T47D (cell line): ENCODE results near the gene SETSIP.
A peak's percentile ranks its signal among the peaks of the same experiment; 100 is the strongest.
"Not testable (repeated sequence)": the region's sequence is repeated elsewhere in the genome, so short reads cannot be mapped to it uniquely, and the experiment has no call there.

Experiments used
- DNase-seq, 2 experiments: peaks; one replicate each; pipeline versions ENCODE4 v3.0.0 to v3.0.0-alpha.2; 2011 to 2012; ENCODE audit warnings: low read depth in 1 of 2, low spot score in 1 of 2
- JUND ChIP-seq: IDR thresholded peaks from 2 replicates; pipeline ENCODE4 v1.6.1; 2012; ENCODE audit warnings: low read depth
- in situ Hi-C: cut with HindIII; loops from 2 replicates; pipeline ENCODE4 v1.10.0; 2016; ENCODE audit warnings: low sequenced_read_pairs, low pct_unique_long_range_greater_than_20kb

SETSIP gene

DNA sequence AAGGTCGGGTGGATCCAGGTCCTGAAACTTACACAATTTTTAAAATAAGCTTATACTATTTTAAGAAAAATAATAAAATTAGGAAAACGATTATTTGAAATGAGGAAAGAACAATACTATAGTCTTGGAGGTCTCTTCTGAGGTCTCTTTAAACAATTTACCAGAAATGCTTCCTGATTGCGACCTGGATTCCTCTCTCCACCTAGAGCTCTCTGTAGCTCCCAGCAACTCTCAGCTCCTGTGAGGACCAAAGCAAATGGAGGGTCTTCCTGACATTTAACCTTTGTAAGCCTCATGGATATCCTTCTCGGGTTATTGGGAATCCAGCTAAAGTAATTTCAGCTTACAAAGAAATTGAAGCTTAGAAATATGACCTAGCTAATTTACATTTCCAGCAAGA is 5.8 kb upstream of the SETSIP start:
- in situ Hi-C loops: no loop called here
- DNase-seq: no peak

DNA sequence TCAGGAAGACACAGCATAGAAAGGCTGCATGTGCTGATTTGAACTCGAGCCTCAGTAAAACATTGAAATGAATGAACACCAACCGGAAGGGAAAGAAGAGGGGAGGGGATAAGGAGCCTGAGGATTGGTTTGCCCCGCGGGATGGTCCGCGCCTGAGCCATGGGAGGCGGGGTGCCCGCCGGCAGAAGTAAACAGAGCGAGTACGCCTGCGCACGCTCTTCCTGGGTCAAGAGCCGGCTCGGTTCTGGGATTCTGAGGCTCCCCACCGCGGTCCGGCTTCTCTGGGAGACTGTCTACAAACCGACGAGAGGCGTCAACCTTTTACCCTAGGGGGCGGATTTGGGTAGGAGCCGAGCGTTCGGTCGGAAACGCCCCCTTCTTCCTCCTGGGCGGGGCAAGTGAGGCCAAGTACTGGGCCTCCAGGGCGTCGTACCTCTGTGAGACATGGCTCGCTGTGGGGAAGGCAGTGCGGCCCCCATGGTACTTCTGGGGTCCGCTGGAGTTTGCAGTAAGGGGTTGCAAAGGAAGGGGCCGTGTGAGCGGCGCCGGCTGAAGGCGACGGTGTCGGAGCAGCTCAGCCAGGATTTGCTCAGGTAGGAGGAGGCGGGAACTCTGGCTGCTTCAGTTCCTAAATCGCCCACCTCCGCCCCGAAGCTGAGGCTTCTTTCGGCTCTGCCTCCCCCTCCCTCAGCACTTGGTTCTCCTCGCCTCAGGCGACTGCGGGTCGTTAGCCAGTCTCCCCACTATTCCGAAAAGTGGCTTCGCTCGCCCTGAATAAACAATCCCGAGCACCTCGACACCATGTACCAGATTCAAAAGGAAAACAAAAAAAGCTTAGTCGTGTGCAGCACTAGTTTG is 5.1 kb upstream of the SETSIP start, which contains the start of gene BTBD8:
TSS of gene BTBD8 (plus strand) at position 218 of the 858 bp plus-strand sequence. CDS start at position 445, 227 bp downstream.
- in situ Hi-C loops: no loop called here
- no peak for TF ChIP-seq JUND
- peak; percentile 40 to 81 for DNase-seq

More for the DNA sequence above, 5.8 kb upstream of the SETSIP start:
- TF ChIP-seq JUND: no peak

GRCh38 chr1:92079441-92079840 is 4.2 kb upstream of the SETSIP start:
- in situ Hi-C loops: no loop called here
- no peak for DNase-seq
- TF ChIP-seq JUND: no peak

DNA sequence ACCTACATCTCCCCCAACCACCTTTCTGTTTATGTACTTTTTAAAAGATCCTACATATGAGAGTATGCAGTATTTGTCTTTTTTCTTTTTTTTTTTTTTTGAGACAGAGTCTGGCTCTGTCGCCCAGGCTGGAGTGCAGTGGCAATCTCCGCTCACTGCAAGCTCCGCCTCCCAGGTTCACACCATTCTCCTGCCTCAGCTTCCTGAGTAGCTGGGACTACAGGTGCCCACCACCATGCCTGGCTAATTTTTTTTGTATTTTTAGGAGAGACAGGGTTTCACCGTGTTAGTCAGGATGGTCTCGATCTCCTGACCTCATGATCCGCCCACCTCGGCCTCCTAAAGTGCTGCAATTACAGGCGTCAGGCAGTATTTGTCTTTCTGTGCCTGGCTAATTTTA is 2.9 kb upstream of the SETSIP start:
- DNase-seq, in situ Hi-C loops: not testable (repeated sequence)

DNA sequence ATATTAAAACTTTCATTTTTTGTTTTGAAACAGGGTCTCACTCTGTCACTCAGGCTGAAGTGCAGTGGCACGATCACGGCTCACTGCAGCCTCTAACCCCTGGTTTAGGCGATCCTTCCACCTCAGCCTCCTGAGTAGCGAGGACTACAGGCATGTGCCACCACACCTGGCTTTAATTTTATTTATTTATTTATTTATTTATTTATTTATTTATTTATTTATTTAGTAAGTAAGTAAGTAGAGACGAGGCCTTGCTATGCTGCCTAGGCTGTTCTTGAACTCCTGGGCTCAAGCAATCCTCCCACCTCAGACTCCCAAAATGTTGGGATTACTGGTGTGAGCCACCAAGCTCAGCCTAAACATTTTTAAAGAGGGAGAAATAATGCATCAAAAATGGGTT is 1.2 kb upstream of the SETSIP start:
- DNase-seq: no peak
- in situ Hi-C loops: no loop called here
- TF ChIP-seq JUND: no peak

GRCh38 chr1:92074446-92074845 is 765 bp downstream of the SETSIP start:
- in situ Hi-C loops, DNase-seq: not testable (repeated sequence)

GRCh38 chr1:92070892-92071291 is 4.3 kb downstream of the SETSIP start:
- TF ChIP-seq JUND: no peak
- in situ Hi-C loops: no loop called here
- DNase-seq: no peak

- peak in 1 of 2 experiments; percentile 63 for DNase-seq
- no peak for TF ChIP-seq JUND
- in situ Hi-C loops: no loop called here
Observed at GRCh38 chr1:92066321-92066720, 8.9 kb downstream of the SETSIP start.

DNA sequence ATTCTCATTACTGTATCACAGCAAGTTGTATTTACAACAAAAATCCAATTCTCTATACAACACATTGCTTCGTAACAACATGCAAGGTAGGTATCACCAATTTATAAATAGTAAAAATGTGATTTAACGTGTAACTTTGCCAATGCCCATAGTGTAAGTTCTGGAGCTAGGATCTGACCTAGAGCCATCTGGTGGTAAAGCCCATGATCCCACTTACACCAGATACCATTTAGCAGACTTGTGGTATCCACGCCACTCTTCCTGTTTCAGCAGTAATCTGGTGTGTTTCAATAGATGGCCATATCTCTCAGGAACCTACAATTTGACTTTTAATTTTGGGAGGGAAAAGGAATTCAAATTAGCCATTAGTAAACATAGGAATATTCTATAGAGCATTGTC is 10.2 kb downstream of the SETSIP start:
- DNase-seq: peak in 1 of 2 experiments; percentile 16
- in situ Hi-C loops: no loop called here
- no peak for TF ChIP-seq JUND

DNA sequence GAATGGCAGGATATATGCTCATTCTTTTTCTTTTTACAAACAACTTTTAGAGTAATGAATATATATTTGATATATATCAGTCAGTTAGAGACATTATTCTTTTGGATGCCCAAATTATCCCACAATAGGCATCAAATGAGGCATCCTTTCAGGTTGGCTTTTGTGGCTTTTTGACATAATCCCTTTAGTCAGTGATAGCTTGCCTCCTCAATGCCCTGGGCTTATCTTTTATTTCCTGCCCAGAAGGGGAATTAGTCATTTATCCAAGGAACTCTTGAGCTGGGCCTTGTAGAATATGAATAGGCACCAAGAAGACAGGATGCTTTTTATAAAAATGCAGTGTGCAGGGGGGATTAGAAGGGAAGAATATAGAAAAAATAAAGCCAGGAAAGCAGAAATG is 23.3 kb downstream of the SETSIP start:
- in situ Hi-C loops: no loop called here
- no peak for TF ChIP-seq JUND
- no peak for DNase-seq

GRCh38 chr1:92045766-92046495 is 29.3 kb downstream of the SETSIP start:
- DNase-seq: no peak
- no peak for TF ChIP-seq JUND
- in situ Hi-C loops: no loop called here

DNA sequence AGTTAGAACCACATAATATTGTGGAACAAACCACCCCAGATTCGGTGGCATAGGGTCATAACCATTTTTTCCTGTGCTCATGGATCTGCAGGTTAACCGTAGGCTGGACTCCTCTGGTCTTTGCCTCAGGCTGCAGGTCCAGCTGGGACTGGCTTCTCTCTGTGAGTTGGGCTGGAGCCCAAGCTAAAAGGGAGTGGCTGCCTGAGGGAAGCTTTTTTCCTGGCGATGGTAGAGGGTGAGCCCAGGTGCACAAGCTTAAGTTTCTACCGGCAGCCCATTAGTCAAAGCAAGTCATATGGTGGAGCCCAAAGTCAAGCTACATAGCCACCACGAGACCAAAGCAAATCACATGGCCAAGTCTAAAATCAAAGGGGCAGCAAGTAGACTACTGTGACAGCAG is 31.6 kb downstream of the SETSIP start:
- in situ Hi-C loops: no loop called here
- peak in 1 of 2 experiments; percentile 54 for DNase-seq
- no peak for TF ChIP-seq JUND

- in situ Hi-C loops: no loop called here
- TF ChIP-seq JUND: no peak
- no peak for DNase-seq
Observed at GRCh38 chr1:92040971-92041370, 34.2 kb downstream of the SETSIP start.
